Measurements from ENCODE around the gene ADCK2. TPM values are rescaled to one million over a fixed set of nuclear protein-coding genes. Genes with fewer than 3 reads are reported as not detected.
"Not testable (repeated sequence)": the region's sequence is repeated elsewhere in the genome, so short reads cannot be mapped to it uniquely, and the experiment has no call there.

Gene ADCK2
- polyA plus RNA-seq, 1 donor from 2014 or later: 38.4 TPM

- Mint-ChIP-seq H3K9me3 (peaks cover 0 to 7% (median 0%) of the 10 kb centered on the region in 3 donors), H3K27me3 (peaks cover 38% of the 10 kb centered on the region), H3K4me1 (peaks cover 6 to 17% (median 10%) of the 10 kb centered on the region in 3 donors), H3K36me3 (peaks cover 4% of the 10 kb centered on the region), H3K27ac (peak within 1 kb of the TSS in 1 of 3 donors; percentile 87), H3K4me3 (peak within 1 kb of the TSS; percentile 60 to 96 (median 86))
Measured at GRCh38 chr7:140640727-140641523, 31.8 kb upstream of the ADCK2 start, which contains the start of gene DENND2A. TSS of gene DENND2A (minus strand) at chr7:140640813. CDS start at chr7:140602397, 38,416 bp downstream.

- peaks cover 38% of the 10 kb centered on the region for H3K27me3 Mint-ChIP-seq
- peaks cover 6 to 17% (median 11%) of the 10 kb centered on the region in 3 donors for H3K4me1 Mint-ChIP-seq
- peaks cover 0 to 7% (median 0%) of the 10 kb centered on the region in 3 donors for H3K9me3 Mint-ChIP-seq
- peak overlapping the region; percentile 60 to 88 (median 79) for H3K4me3 Mint-ChIP-seq
- H3K36me3 Mint-ChIP-seq: peaks cover 4% of the 10 kb centered on the region
- H3K27ac Mint-ChIP-seq: peak overlapping the region in 1 of 3 donors; percentile 87
Measured at GRCh38 chr7:140641524-140642195, 31.1 kb upstream of the ADCK2 start.

- peaks cover 4% of the 10 kb centered on the region for H3K36me3 Mint-ChIP-seq
- H3K27ac Mint-ChIP-seq: peak overlapping the region in 1 of 3 donors; percentile 39
- H3K4me3 Mint-ChIP-seq: no peak overlapping the region
- H3K27me3 Mint-ChIP-seq: peaks cover 34% of the 10 kb centered on the region
- peaks cover 11 to 25% (median 17%) of the 10 kb centered on the region in 3 donors for H3K4me1 Mint-ChIP-seq
- peaks cover 0 to 7% (median 0%) of the 10 kb centered on the region in 3 donors for H3K9me3 Mint-ChIP-seq
Measured at GRCh38 chr7:140643416-140643815, 29.3 kb upstream of the ADCK2 start.

- H3K4me3 Mint-ChIP-seq, H3K36me3 Mint-ChIP-seq, H3K27ac Mint-ChIP-seq, H3K9me3 Mint-ChIP-seq: not testable (repeated sequence)
- peaks cover 11 to 19% (median 12%) of the 10 kb centered on the region in 3 donors for H3K4me1 Mint-ChIP-seq
- peaks cover 20% of the 10 kb centered on the region for H3K27me3 Mint-ChIP-seq
Measured at GRCh38 chr7:140644761-140645160, 28.0 kb upstream of the ADCK2 start.

- no peak overlapping the region for H3K4me3 Mint-ChIP-seq
- H3K4me1 Mint-ChIP-seq: peaks cover 10 to 16% (median 11%) of the 10 kb centered on the region in 3 donors
- peak overlapping the region in 1 of 3 donors; percentile 53 for H3K27ac Mint-ChIP-seq
- H3K36me3 Mint-ChIP-seq: peaks cover 4% of the 10 kb centered on the region
- H3K27me3 Mint-ChIP-seq: peaks cover 17% of the 10 kb centered on the region
- peaks cover 0 to 6% (median 0%) of the 10 kb centered on the region in 3 donors for H3K9me3 Mint-ChIP-seq
Measured at GRCh38 chr7:140645166-140645900, 27.4 kb upstream of the ADCK2 start.

- Mint-ChIP-seq H3K4me1 (peaks cover 5 to 8% (median 7%) of the 10 kb centered on the region in 3 donors), H3K9me3 (peaks cover 0 to 6% (median 0%) of the 10 kb centered on the region in 3 donors), H3K27ac (peak overlapping the region in 1 of 3 donors; percentile 18), H3K36me3 (peaks cover 2% of the 10 kb centered on the region), H3K27me3 (peaks cover 6% of the 10 kb centered on the region), H3K4me3 (no peak overlapping the region)
Measured at GRCh38 chr7:140646931-140647647, 25.7 kb upstream of the ADCK2 start.

- Mint-ChIP-seq H3K27me3 (no peaks in the 10 kb centered on the region), H3K27ac (peak overlapping the region in 1 of 3 donors; percentile 3), H3K36me3 (peaks cover 2% of the 10 kb centered on the region)
Measured at GRCh38 chr7:140649556-140650205, 23.1 kb upstream of the ADCK2 start.

GRCh38 chr7:140650367-140650766 lies 22.4 kb upstream of the ADCK2 start:
- Mint-ChIP-seq H3K9me3 (no peaks in the 10 kb centered on the region), H3K27me3 (no peaks in the 10 kb centered on the region), H3K36me3 (no peaks in the 10 kb centered on the region), H3K4me3 (no peak overlapping the region), H3K27ac (no peak overlapping the region), H3K4me1 (peaks cover 10 to 14% (median 11%) of the 10 kb centered on the region in 3 donors)

More at GRCh38 chr7:140649556-140650205, 23.1 kb upstream of the ADCK2 start:
- Mint-ChIP-seq H3K4me1 (peaks cover 10 to 14% (median 11%) of the 10 kb centered on the region in 3 donors), H3K9me3 (no peaks in the 10 kb centered on the region), H3K4me3 (no peak overlapping the region)

- peak overlapping the region in 1 of 4 donors; percentile 54 for H3K4me3 Mint-ChIP-seq
- H3K27ac Mint-ChIP-seq: peak overlapping the region in 1 of 3 donors; percentile 83
- H3K4me1 Mint-ChIP-seq: peaks cover 14 to 20% (median 18%) of the 10 kb centered on the region in 3 donors
- no peaks in the 10 kb centered on the region for H3K9me3 Mint-ChIP-seq
- no peaks in the 10 kb centered on the region for H3K27me3 Mint-ChIP-seq
- no peaks in the 10 kb centered on the region for H3K36me3 Mint-ChIP-seq
Measured at GRCh38 chr7:140653319-140654108, 19.2 kb upstream of the ADCK2 start.

GRCh38 chr7:140654109-140654387 lies 18.7 kb upstream of the ADCK2 start:
- H3K27ac Mint-ChIP-seq: no peak overlapping the region
- H3K36me3 Mint-ChIP-seq: no peaks in the 10 kb centered on the region
- H3K9me3 Mint-ChIP-seq: no peaks in the 10 kb centered on the region
- peaks cover 14 to 20% (median 18%) of the 10 kb centered on the region in 3 donors for H3K4me1 Mint-ChIP-seq
- H3K4me3 Mint-ChIP-seq: no peak overlapping the region
- no peaks in the 10 kb centered on the region for H3K27me3 Mint-ChIP-seq

- Mint-ChIP-seq H3K27me3 (no peaks in the 10 kb centered on the region), H3K4me3 (peak overlapping the region in 1 of 4 donors; percentile 65), H3K36me3 (no peaks in the 10 kb centered on the region), H3K27ac (no peak overlapping the region), H3K9me3 (no peaks in the 10 kb centered on the region), H3K4me1 (peaks cover 14 to 20% (median 18%) of the 10 kb centered on the region in 3 donors)
Measured at GRCh38 chr7:140654661-140655060, 18.1 kb upstream of the ADCK2 start.

GRCh38 chr7:140655511-140656408 lies 17.0 kb upstream of the ADCK2 start:
- no peaks in the 10 kb centered on the region for H3K9me3 Mint-ChIP-seq
- no peaks in the 10 kb centered on the region for H3K27me3 Mint-ChIP-seq
- peak overlapping the region in 1 of 4 donors; percentile 96 for H3K4me3 Mint-ChIP-seq
- H3K4me1 Mint-ChIP-seq: peaks cover 14 to 20% (median 18%) of the 10 kb centered on the region in 3 donors
- H3K27ac Mint-ChIP-seq: peak overlapping the region in 1 of 3 donors; percentile 76
- H3K36me3 Mint-ChIP-seq: no peaks in the 10 kb centered on the region

All from IgD-negative memory B cell (primary cell).